ENCODE data around the gene ARHGAP26. TPM values are rescaled to one million over a fixed set of nuclear protein-coding genes. Genes with fewer than 3 reads are reported as not detected.
A peak's percentile ranks its signal among the peaks of the same experiment; 100 is the strongest.
"Not testable (repeated sequence)": the region's sequence is repeated elsewhere in the genome, so short reads cannot be mapped to it uniquely, and the experiment has no call there.

ARHGAP26 gene
- total RNA-seq, 1 donor from 2014 or later, result 7.4 TPM

- peak; percentile 82 for ATAC-seq
- DNase-seq (ENCODE audit: low spot score), result no peak
Observed at GRCh38 chr5:142920849-142921612, 150.9 kb downstream of the ARHGAP26 start.

GRCh38 chr5:142922223-142922952 is 152.2 kb downstream of the ARHGAP26 start:
- no peak for DNase-seq (ENCODE audit: low spot score)
- peak; percentile 71 for ATAC-seq

- ATAC-seq (no peak), DNase-seq (ENCODE audit: low spot score) (no peak)
Observed at GRCh38 chr5:142924135-142924883, 154.1 kb downstream of the ARHGAP26 start.

- ATAC-seq (no peak), DNase-seq (ENCODE audit: low spot score) (no peak)
Observed at GRCh38 chr5:142925795-142926194, 155.6 kb downstream of the ARHGAP26 start.

GRCh38 chr5:142926549-142926948 is 156.4 kb downstream of the ARHGAP26 start:
- DNase-seq (ENCODE audit: low spot score) (no peak), ATAC-seq (no peak)

- ATAC-seq; DNase-seq (ENCODE audit: low spot score): not testable (repeated sequence)
Observed at GRCh38 chr5:142928999-142929398, 158.8 kb downstream of the ARHGAP26 start.

GRCh38 chr5:142929587-142929986 is 159.4 kb downstream of the ARHGAP26 start:
- no peak for DNase-seq (ENCODE audit: low spot score)
- peak; percentile 30 for ATAC-seq

GRCh38 chr5:142930395-142931110 is 160.4 kb downstream of the ARHGAP26 start:
- no peak for DNase-seq (ENCODE audit: low spot score)
- no peak for ATAC-seq

- ATAC-seq, result no peak
- no peak for DNase-seq (ENCODE audit: low spot score)
Observed at GRCh38 chr5:142931896-142932686, 161.9 kb downstream of the ARHGAP26 start.

- DNase-seq (ENCODE audit: low spot score) (no peak), ATAC-seq (no peak)
Observed at GRCh38 chr5:142934051-142934762, 164.0 kb downstream of the ARHGAP26 start.

GRCh38 chr5:142935014-142935413 is 164.8 kb downstream of the ARHGAP26 start:
- ATAC-seq (no peak), DNase-seq (ENCODE audit: low spot score) (no peak)

- DNase-seq (ENCODE audit: low spot score) (no peak), ATAC-seq (no peak)
Observed at GRCh38 chr5:142937374-142937773, 167.2 kb downstream of the ARHGAP26 start.

- no peak for ATAC-seq
- DNase-seq (ENCODE audit: low spot score), result no peak
Observed at GRCh38 chr5:142938266-142938880, 168.2 kb downstream of the ARHGAP26 start.

- ATAC-seq, result no peak
- DNase-seq (ENCODE audit: low spot score), result no peak
Observed at GRCh38 chr5:142939006-142939405, 168.8 kb downstream of the ARHGAP26 start.

- DNase-seq (ENCODE audit: low spot score) (no peak), ATAC-seq (peak; percentile 44)
Observed at GRCh38 chr5:142939884-142940283, 169.7 kb downstream of the ARHGAP26 start.

- DNase-seq (ENCODE audit: low spot score) (no peak), ATAC-seq (no peak)
Observed at GRCh38 chr5:142941245-142941644, 171.1 kb downstream of the ARHGAP26 start.

- no peak for DNase-seq (ENCODE audit: low spot score)
- peak; percentile 45 for ATAC-seq
Observed at GRCh38 chr5:142942901-142943300, 172.7 kb downstream of the ARHGAP26 start.

GRCh38 chr5:142944140-142944539 is 174.0 kb downstream of the ARHGAP26 start:
- no peak for DNase-seq (ENCODE audit: low spot score)
- no peak for ATAC-seq

GRCh38 chr5:142945321-142945720 is 175.1 kb downstream of the ARHGAP26 start:
- no peak for DNase-seq (ENCODE audit: low spot score)

More at GRCh38 chr5:142945321-142945720, 175.1 kb downstream of the ARHGAP26 start:
- ATAC-seq, result no peak
